Ishikawa (cell line): ENCODE results near the gene TMIGD1.

Source experiments
- CEBPB ChIP-seq: IDR thresholded peaks from 2 replicates; pipeline ENCODE4 v1.6.1; 2012
- CREB1 ChIP-seq: IDR thresholded peaks from 2 replicates; pipeline ENCODE4 v1.6.1; 2012; ENCODE audit warnings: low read depth
- EGR1 ChIP-seq: IDR thresholded peaks from 2 replicates; pipeline ENCODE4 v1.6.1; 2012
- EP300 ChIP-seq: IDR thresholded peaks from 2 replicates; pipeline ENCODE4 v1.6.1; 2012; ENCODE audit warnings: borderline replicate concordance
- FOXM1 ChIP-seq: IDR thresholded peaks from 2 replicates; pipeline ENCODE4 v1.6.1; 2012; ENCODE audit warnings: low read depth, borderline replicate concordance
- MAX ChIP-seq: IDR thresholded peaks from 2 replicates; pipeline ENCODE4 v1.6.1; 2012
- NFIC ChIP-seq: IDR thresholded peaks from 2 replicates; pipeline ENCODE4 v1.6.1; 2012
- RAD21 ChIP-seq: IDR thresholded peaks from 2 replicates; pipeline ENCODE4 v1.6.1; 2012; ENCODE audit warnings: low read depth
- TAF1 ChIP-seq: IDR thresholded peaks from 2 replicates; pipeline ENCODE4 v1.6.1; 2012; ENCODE audit warnings: low read depth, mild to moderate bottlenecking
- TCF12 ChIP-seq: IDR thresholded peaks from 2 replicates; pipeline ENCODE4 v1.6.1; 2012; ENCODE audit warnings: low read depth
- TEAD4 ChIP-seq: IDR thresholded peaks from 2 replicates; pipeline ENCODE4 v1.6.1; 2012
- YY1 ChIP-seq: IDR thresholded peaks from 2 replicates; pipeline ENCODE4 v1.6.1; 2012; ENCODE audit warnings: low read depth
- ZBTB7A ChIP-seq: IDR thresholded peaks from 2 replicates; pipeline ENCODE4 v1.6.1; 2012; ENCODE audit warnings: low read depth
- TF ChIP-seq, protein P1 (sequence below): IDR thresholded peaks from 2 replicates; pipeline ENCODE4 v1.6.1; 2012
- TF ChIP-seq, protein P2 (sequence below): IDR thresholded peaks from 2 replicates; pipeline ENCODE4 v1.6.1; 2012; ENCODE audit warnings: low read depth, mild to moderate bottlenecking

Gene TMIGD1

DNA sequence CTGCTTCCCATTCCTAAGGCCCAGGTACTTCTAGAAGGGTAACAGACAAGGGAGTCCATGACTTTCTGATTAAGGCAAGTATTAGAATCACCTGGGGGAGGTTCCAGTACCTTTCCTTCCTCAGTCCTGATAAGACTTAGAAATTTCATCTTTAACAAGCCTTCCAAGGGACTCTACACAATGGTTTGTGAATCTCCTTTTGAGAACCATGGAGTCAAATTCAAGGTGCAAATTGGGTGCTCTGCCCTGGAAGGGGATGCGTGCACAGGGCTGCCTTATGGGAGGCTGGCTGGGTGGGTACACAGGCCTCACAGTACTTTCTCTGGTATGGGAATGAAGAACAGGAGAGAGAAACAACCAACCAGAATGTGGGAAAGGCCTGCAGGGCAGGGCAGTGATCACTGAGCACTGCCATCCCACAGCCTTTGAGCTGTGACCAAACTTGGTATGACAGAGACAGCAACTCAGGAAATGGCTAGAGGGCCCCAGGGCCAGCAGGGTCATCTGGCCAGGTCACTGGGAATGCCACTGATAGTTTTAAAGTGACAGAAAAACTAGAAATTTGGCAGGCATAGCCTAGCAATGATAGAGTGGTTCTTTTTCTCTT is 3.6 kb upstream of the TMIGD1 start:
- TF ChIP-seq MAX (no peak), NFIC (no peak), TEAD4 (no peak)

GRCh38 chr17:30336369-30337171 is 2.7 kb upstream of the TMIGD1 start:
- no peak for TF ChIP-seq CEBPB
- TF ChIP-seq MAX, result no peak
- TF ChIP-seq RAD21, result peak; percentile 77
- no peak for TF ChIP-seq TEAD4
- TF ChIP-seq YY1, result peak; percentile 78
- TF ChIP-seq TAF1, result no peak
- TF ChIP-seq, protein P1, sequence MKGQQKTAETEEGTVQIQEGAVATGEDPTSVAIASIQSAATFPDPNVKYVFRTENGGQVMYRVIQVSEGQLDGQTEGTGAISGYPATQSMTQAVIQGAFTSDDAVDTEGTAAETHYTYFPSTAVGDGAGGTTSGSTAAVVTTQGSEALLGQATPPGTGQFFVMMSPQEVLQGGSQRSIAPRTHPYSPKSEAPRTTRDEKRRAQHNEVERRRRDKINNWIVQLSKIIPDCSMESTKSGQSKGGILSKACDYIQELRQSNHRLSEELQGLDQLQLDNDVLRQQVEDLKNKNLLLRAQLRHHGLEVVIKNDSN, result peak; percentile 61
- no peak for TF ChIP-seq EP300

GRCh38 chr17:30334421-30334820 is 564 bp upstream of the TMIGD1 start:
- TF ChIP-seq RAD21 (no peak), EP300 (no peak), NFIC (no peak), YY1 (no peak), CEBPB (no peak), TCF12 (no peak), FOXM1 (no peak), EGR1 (no peak), ZBTB7A (no peak), MAX (no peak), TAF1 (no peak), TEAD4 (no peak), CREB1 (no peak)
- TF ChIP-seq, protein P1, result no peak
- TF ChIP-seq, protein P2, sequence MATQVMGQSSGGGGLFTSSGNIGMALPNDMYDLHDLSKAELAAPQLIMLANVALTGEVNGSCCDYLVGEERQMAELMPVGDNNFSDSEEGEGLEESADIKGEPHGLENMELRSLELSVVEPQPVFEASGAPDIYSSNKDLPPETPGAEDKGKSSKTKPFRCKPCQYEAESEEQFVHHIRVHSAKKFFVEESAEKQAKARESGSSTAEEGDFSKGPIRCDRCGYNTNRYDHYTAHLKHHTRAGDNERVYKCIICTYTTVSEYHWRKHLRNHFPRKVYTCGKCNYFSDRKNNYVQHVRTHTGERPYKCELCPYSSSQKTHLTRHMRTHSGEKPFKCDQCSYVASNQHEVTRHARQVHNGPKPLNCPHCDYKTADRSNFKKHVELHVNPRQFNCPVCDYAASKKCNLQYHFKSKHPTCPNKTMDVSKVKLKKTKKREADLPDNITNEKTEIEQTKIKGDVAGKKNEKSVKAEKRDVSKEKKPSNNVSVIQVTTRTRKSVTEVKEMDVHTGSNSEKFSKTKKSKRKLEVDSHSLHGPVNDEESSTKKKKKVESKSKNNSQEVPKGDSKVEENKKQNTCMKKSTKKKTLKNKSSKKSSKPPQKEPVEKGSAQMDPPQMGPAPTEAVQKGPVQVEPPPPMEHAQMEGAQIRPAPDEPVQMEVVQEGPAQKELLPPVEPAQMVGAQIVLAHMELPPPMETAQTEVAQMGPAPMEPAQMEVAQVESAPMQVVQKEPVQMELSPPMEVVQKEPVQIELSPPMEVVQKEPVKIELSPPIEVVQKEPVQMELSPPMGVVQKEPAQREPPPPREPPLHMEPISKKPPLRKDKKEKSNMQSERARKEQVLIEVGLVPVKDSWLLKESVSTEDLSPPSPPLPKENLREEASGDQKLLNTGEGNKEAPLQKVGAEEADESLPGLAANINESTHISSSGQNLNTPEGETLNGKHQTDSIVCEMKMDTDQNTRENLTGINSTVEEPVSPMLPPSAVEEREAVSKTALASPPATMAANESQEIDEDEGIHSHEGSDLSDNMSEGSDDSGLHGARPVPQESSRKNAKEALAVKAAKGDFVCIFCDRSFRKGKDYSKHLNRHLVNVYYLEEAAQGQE, result no peak

GRCh38 chr17:30332057-30332542 is 1.8 kb downstream of the TMIGD1 start:
- TF ChIP-seq RAD21, result no peak
- TF ChIP-seq, protein P1, result no peak
- TF ChIP-seq YY1, result no peak
- TF ChIP-seq TAF1, result no peak
- TF ChIP-seq EGR1, result no peak
- TF ChIP-seq MAX, result no peak
- TF ChIP-seq FOXM1, result no peak
- TF ChIP-seq NFIC, result no peak
- TF ChIP-seq, protein P2, result no peak
- no peak for TF ChIP-seq TCF12
- no peak for TF ChIP-seq EP300
- TF ChIP-seq CEBPB, result no peak
- TF ChIP-seq ZBTB7A, result no peak
- TF ChIP-seq CREB1, result no peak
- no peak for TF ChIP-seq TEAD4

DNA sequence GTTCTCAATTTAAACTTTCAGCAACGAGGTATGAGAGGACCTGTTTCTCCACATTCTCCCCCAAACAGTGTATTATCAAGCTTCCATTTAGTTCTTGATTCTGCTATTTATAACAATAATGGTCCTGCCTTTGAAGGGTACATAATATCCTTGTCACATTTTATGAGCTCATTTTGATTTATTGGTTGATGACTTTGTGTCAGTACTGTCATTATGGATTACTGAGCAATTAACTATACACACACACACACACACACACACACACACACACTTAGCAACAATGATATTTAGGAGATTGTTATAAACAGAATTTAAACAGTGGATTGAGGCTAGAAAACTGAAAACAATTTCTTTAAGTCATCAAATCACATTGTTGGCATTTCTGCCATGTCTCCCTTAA is 7.0 kb downstream of the TMIGD1 start:
- TF ChIP-seq, protein P1, result no peak
- TF ChIP-seq NFIC, result no peak
- no peak for TF ChIP-seq RAD21
- TF ChIP-seq EP300, result no peak
- TF ChIP-seq CREB1, result no peak
- TF ChIP-seq TCF12, result no peak
- TF ChIP-seq CEBPB, result no peak
